Mucosa of rectum (tissue), 2 donors: ENCODE data around the gene ERN2.
"Not testable (repeated sequence)": the region's sequence is repeated elsewhere in the genome, so short reads cannot be mapped to it uniquely, and the experiment has no call there.

Experiments used
- H3K27ac ChIP-seq, 2 donors: one replicate each; pipeline ENCODE4 v1.7.0; 2013; ENCODE audit warnings: inconsistent platforms in 2 of 2, low read depth in 2 of 2, low read length in 2 of 2
- H3K27me3 ChIP-seq, 2 donors: one replicate each; pipeline ENCODE4 v1.7.0; 2013; ENCODE audit warnings: low read length in 2 of 2; ENCODE audit not compliant: control insufficient read depth in 2 of 2, insufficient read depth in 2 of 2
- H3K36me3 ChIP-seq, 2 donors: one replicate each; pipeline ENCODE4 v1.7.0; 2013; ENCODE audit warnings: low read length in 2 of 2; ENCODE audit not compliant: control insufficient read depth in 2 of 2, insufficient read depth in 2 of 2
- H3K4me1 ChIP-seq, 2 donors: one replicate each; pipeline ENCODE4 v1.7.0; 2013; ENCODE audit warnings: low read length in 2 of 2, mild to moderate bottlenecking in 1 of 2; ENCODE audit not compliant: control insufficient read depth in 2 of 2, insufficient read depth in 2 of 2
- H3K4me3 ChIP-seq, 2 donors: one replicate each; pipeline ENCODE4 v1.7.0; 2013; ENCODE audit warnings: low read length in 2 of 2
- H3K9ac ChIP-seq, 2 donors: one replicate each; pipeline ENCODE4 v1.7.0; 2013; ENCODE audit warnings: low read length in 2 of 2, low read depth in 1 of 2, mild to moderate bottlenecking in 1 of 2
- H3K9me3 ChIP-seq, 2 donors: one replicate each; pipeline ENCODE4 v1.7.0; 2013; ENCODE audit warnings: low read length in 2 of 2; ENCODE audit not compliant: control insufficient read depth in 2 of 2
- donor health status: healthy.
- donor health status: Normal muscosa, but diverticular disease.

Gene ERN2

DNA sequence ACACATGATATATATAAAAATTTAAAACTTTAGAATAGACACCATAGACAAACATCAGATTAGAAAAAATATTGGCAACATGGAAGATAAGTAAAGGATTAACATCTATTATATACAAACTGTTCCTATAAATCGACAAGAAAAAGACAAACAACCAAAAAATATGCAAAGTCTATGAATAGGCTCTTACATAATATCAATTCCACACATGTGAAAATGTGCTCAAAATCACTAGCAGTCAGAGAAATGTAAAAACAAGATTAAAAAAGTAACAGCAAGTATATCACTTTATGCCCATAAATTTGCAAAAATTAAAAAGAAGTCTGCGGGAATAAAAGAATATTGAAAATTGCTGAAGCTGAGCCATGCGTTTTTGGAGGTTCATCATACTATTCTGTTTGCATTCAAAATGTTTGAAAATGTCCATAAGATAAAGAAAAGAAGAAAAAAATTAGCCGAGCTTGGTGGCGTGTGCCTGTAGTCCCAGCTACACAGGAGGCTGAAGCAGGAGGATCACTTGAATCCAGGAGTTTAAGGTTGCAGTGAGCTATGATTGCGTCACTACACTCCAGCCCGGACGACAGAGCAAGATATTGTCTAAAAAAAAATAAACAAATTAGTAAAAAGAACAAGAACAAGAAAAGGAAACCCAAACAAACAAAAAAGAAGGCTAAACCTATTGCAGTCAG is 11.2 kb upstream of the ERN2 start:
- H3K9ac ChIP-seq: no peak overlapping the region
- H3K36me3 ChIP-seq: no peaks in the 10 kb centered on the region

DNA sequence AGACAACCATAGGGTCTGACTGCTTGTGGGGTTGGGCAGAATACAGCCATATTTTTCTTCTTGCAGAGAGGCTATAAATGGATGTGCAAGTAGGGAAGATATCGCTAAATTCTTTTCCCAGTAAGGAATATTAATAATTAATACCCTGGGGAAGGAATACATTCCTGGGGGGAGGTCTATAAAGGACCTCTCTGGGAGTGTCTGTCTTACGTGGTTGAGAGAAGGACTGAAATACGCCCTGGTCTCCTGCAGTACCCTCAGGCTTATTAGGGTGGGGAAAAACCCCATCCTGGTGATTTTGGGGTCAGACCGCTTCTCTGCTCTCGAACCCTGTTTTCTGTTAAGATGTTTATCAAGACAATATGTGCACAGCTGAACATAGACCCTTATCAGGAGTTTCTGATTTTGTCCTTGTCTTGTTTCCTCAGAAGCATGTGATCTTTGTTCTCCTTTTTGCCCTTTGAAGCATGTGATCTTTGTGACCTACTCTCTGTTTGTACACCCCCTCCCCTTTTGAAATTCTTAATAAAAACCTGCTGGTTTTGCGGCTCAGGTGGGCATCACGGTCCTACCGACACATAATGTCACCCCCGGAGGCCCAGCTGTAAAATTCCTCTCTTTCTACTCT is 9.7 kb upstream of the ERN2 start:
- not testable (repeated sequence) for H3K4me3 ChIP-seq, H3K27ac ChIP-seq, H3K9me3 ChIP-seq, H3K9ac ChIP-seq, H3K27me3 ChIP-seq, H3K4me1 ChIP-seq, H3K36me3 ChIP-seq

More for the DNA sequence above, 11.2 kb upstream of the ERN2 start:
- Histone ChIP-seq H3K9me3 (no peaks in the 10 kb centered on the region), H3K27ac (no peak overlapping the region), H3K4me3 (no peak overlapping the region), H3K27me3 (no peaks in the 10 kb centered on the region), H3K4me1 (peaks cover 0 to under 1% of the 10 kb centered on the region in 2 donors)

DNA sequence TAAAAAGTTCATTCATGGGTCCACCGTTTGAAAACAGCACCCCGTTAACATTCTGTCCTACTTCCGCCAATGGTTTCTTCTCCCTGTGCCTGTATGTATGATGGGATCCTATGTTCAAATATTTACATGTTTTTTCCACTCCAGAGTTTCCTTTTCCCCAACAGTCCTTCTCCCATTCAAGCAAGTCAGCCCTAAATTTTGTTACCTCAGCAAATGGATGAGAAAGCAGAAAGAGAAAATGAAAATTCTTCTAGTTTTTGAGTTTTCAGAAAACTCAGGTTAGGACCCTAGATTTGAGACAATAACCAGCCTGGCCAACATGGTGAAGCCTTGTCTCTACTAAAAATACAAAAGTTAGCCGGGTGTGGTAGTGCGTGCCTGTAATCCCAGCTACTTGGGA is 3.5 kb upstream of the ERN2 start:
- no peaks in the 10 kb centered on the region for H3K9me3 ChIP-seq
- no peak overlapping the region for H3K27ac ChIP-seq
- H3K4me3 ChIP-seq: no peak overlapping the region
- no peak overlapping the region for H3K9ac ChIP-seq
- no peaks in the 10 kb centered on the region for H3K36me3 ChIP-seq
- H3K4me1 ChIP-seq: peaks cover 2 to 3% of the 10 kb centered on the region in 2 donors
- H3K27me3 ChIP-seq: peaks cover 0 to 2% of the 10 kb centered on the region in 2 donors

DNA sequence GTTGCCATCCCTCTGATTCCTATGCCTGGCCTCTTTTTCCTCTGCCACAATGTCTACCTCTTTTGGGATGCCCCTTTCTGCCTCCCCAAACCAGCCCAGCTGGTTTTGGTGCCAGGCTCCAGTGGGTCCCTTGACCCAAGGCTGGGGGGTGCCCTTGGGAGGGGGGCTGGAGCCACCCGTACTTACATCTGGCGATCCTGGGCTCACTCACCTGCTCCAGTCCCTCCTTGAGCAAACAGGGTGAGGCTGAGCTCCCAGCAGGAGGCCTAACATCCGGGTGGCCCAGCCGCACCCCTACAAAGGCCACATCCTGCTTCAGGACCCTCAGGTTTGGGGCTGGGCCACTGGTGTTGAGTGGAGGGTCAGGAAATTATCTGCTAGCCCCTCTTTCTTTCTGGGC is 1.2 kb downstream of the ERN2 start:
- peaks cover 0 to 7% of the 10 kb centered on the region in 2 donors for H3K9me3 ChIP-seq
- peaks cover 36 to 37% of the 10 kb centered on the region in 2 donors for H3K36me3 ChIP-seq
- peaks cover 4 to 11% of the 10 kb centered on the region in 2 donors for H3K4me1 ChIP-seq
- H3K27me3 ChIP-seq: peaks cover 0 to 2% of the 10 kb centered on the region in 2 donors
- H3K9ac ChIP-seq: peak overlapping the region; percentile 82 to 83
- peak overlapping the region; percentile 86 to 88 for H3K27ac ChIP-seq
- H3K4me3 ChIP-seq: peak overlapping the region; percentile 72 to 82

DNA sequence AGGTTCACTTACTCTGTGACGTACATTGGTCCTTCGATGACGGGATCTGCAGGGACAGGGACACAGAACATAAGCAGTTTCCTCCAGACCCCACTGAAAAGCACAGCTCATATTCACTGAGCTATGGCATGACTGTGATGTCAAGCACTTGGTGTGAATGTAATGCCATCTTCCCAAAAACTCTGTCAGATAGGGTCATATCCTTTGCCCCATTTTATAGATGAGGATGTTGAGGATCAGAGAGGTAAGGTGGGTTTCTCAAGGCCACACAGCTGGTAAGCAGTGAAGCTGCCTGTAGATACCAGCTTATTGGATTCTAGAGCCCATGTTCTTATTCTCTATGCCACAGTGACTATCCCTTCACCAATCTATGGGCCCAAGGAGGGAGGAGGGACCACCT is 2.5 kb downstream of the ERN2 start:
- H3K9me3 ChIP-seq: peaks cover 0 to 7% of the 10 kb centered on the region in 2 donors
- H3K9ac ChIP-seq: no peak overlapping the region
- H3K36me3 ChIP-seq: peaks cover 48 to 50% of the 10 kb centered on the region in 2 donors
- H3K4me3 ChIP-seq: no peak overlapping the region
- H3K27me3 ChIP-seq: no peaks in the 10 kb centered on the region
- peak overlapping the region in 1 of 2 donors; percentile 88 for H3K27ac ChIP-seq
- H3K4me1 ChIP-seq: peaks cover 4 to 11% of the 10 kb centered on the region in 2 donors

DNA sequence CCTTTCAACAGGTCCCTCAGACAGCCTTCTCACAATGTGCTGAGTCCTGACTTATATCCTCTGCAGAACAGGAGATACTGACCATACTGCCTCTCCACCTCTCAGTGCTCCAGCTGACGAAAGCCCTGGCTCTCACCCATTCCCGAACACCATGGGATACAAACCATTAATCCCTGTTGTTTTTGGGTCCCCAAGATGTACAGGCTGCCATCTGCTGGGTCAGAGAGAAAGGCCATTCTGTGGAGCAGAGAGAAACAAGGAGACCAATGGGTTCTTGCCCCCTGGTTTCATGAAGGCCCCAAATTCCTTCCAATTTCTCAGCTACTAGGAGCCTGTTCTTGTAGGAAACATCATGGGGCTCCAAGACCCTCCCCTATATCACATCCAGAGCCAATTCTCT is 3.0 kb downstream of the ERN2 start:
- no peaks in the 10 kb centered on the region for H3K27me3 ChIP-seq
- peaks cover 53 to 55% of the 10 kb centered on the region in 2 donors for H3K36me3 ChIP-seq
- peaks cover 4 to 11% of the 10 kb centered on the region in 2 donors for H3K4me1 ChIP-seq
- H3K27ac ChIP-seq: no peak overlapping the region
- H3K9ac ChIP-seq: no peak overlapping the region
- H3K4me3 ChIP-seq: no peak overlapping the region
- H3K9me3 ChIP-seq: peaks cover 0 to 7% of the 10 kb centered on the region in 2 donors

DNA sequence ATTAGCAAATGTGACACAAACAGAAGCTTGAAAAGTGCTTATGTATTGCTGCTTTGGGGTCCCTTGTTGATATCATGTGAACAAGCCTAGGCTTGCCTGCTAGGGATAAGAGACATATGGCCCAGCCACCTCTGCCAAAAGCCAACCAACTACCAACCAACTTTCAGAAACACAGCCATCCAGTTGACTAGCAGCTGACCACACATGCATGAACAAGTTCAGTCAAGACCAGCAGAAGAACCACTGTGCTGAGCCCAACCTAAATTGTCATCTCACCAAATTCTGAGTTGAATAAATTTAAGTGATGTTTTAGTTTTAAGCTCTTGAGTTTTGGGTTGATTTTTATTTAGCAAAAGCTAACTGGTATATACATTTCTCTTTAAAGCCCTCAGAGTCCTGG is 3.5 kb downstream of the ERN2 start:
- no peak overlapping the region for H3K9ac ChIP-seq
- H3K27ac ChIP-seq: no peak overlapping the region
- peaks cover 58 to 59% of the 10 kb centered on the region in 2 donors for H3K36me3 ChIP-seq

DNA sequence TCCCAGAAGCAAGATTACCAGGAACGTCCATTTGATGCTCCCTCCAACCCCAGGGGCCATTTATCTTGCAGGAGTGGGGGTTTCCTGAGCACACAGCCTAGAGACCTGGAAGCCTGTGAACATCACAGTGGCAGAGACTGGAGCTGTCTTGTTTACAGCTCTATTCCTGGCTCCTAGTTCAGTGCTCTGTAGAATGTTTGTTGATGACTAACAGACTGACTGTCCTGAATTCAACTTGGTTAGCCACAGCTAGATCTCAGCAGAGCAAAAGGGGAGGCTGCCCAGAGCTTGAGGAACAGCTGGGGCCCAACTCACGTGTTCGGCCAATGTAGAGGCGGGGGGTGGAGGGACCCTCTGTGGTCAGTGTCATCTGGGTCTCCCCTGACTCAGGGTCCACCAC is 6.6 kb downstream of the ERN2 start:
- no peak overlapping the region for H3K4me3 ChIP-seq
- peaks cover under 1 to 8% of the 10 kb centered on the region in 2 donors for H3K4me1 ChIP-seq
- no peak overlapping the region for H3K27ac ChIP-seq
- no peaks in the 10 kb centered on the region for H3K27me3 ChIP-seq
- peaks cover 0 to 7% of the 10 kb centered on the region in 2 donors for H3K9me3 ChIP-seq
- peaks cover 81 to 82% of the 10 kb centered on the region in 2 donors for H3K36me3 ChIP-seq
- H3K9ac ChIP-seq: no peak overlapping the region

More for the DNA sequence above, 3.5 kb downstream of the ERN2 start:
- Histone ChIP-seq H3K4me1 (peaks cover 4 to 11% of the 10 kb centered on the region in 2 donors), H3K9me3 (peaks cover 0 to 7% of the 10 kb centered on the region in 2 donors), H3K4me3 (no peak overlapping the region), H3K27me3 (no peaks in the 10 kb centered on the region)

DNA sequence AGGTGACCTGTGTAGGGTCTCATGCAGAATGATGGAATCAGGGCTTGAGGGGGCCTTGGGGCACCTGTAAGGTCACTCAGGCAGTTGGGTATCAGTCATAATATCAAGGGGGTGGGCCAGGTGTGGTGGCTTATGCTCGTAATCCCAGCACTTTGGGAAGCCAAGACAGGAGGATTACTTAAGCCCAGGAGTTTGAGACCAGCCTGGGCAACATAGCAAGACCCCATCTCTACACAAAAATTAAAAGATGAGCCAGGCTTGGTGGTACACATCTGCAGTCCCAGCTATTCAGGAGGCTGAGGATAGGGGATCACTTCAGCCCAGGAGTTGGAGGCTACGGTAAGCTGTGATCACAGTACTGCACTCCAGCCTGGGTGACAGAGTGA is 7.5 kb downstream of the ERN2 start:
- Histone ChIP-seq H3K9ac (no peak overlapping the region), H3K4me1 (no peaks in the 10 kb centered on the region), H3K4me3 (no peak overlapping the region), H3K27me3 (no peaks in the 10 kb centered on the region), H3K27ac (no peak overlapping the region), H3K9me3 (peaks cover 0 to 7% of the 10 kb centered on the region in 2 donors), H3K36me3 (peaks cover 79 to 81% of the 10 kb centered on the region in 2 donors)

DNA sequence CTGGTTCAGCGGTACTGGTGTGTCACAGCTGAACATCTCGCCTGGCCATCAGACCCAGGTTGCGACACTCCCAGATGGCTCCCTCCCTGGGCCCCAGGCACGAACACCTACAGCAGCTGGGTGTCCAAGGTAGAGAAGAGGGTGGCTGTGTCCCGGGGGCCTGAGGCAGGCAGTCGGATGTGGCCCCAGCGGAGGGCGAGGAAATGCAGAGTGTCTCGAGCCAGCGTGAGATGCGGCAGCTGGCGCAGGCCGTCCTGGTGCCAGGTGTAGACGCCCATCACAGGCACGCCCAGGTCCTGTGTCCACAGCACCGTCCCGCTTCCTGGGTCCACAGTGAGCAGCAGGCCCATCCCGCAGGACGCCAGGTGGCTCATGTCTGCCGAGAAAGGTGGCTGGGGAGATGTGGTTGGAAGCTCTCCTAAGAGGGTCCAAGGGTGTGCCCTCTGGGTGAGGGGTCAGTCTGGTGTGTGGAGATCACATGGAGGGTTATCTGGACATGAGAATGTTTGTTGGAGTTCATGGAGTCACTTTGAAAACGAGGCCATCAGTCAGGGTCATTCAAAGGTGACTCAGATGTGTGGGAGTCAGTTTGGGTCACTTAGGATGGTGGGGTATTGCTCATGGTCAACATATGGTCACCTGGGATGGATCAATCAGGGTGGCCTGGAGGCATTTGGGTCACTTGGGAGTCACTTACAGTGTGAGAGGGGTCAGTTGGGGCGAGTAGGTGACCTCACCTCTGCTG is 8.1 kb downstream of the ERN2 start:
- H3K4me1 ChIP-seq: no peaks in the 10 kb centered on the region
- H3K9ac ChIP-seq: no peak overlapping the region
- no peak overlapping the region for H3K4me3 ChIP-seq
- H3K27me3 ChIP-seq: no peaks in the 10 kb centered on the region
- H3K36me3 ChIP-seq: peaks cover 78 to 80% of the 10 kb centered on the region in 2 donors
- peak overlapping the region in 1 of 2 donors; percentile 17 for H3K27ac ChIP-seq
- peaks cover 0 to 7% of the 10 kb centered on the region in 2 donors for H3K9me3 ChIP-seq
